Left lung (tissue), 10 donors: ENCODE measurements around the gene NOTCH4. TPM values are rescaled to one million over a fixed set of nuclear protein-coding genes. Genes with fewer than 3 reads are reported as not detected.

Source experiments
- ATAC-seq: fragments of 200-7000 bp; cut with Tn5 transposase; one replicate; pipeline ENCODE4 v1.9.1; 2020; ENCODE audit warnings: moderate library complexity
- DNase-seq, 4 donors: peaks; one replicate each; pipeline ENCODE4 v3.0.0-alpha.2; 2013 to 2020
- H3K27ac ChIP-seq, 2 donors: fragments of 200-600 bp; sonication (generic) in 1 of 2; one replicate each; pipeline versions ENCODE4 v1.5.0 to v1.8.0; 2020 to 2021
- H3K27me3 ChIP-seq, 2 donors: fragments of 200-600 bp; sonication (generic) in 1 of 2; one replicate each; pipeline versions ENCODE4 v1.5.0 to v1.8.0; 2020 to 2021
- H3K36me3 ChIP-seq, 2 donors: fragments of 200-600 bp; sonication (generic) in 1 of 2; one replicate each; pipeline versions ENCODE4 v1.5.0 to v1.8.0; 2020 to 2021
- H3K4me1 ChIP-seq, 2 donors: fragments of 200-600 bp; one replicate each; pipeline ENCODE4 v1.8.0; 2021
- H3K4me3 ChIP-seq, 2 donors: fragments of 200-600 bp; sonication (generic) in 1 of 2; one replicate each; pipeline versions ENCODE4 v1.5.0 to v1.8.0; 2020 to 2021; ENCODE audit warnings: mild to moderate bottlenecking in 1 of 2
- H3K9me3 ChIP-seq, 2 donors: fragments of 200-600 bp; sonication (generic) in 1 of 2; one replicate each; pipeline versions ENCODE4 v1.5.0 to v1.8.0; 2020 to 2021
- CTCF ChIP-seq, 2 donors: fragments of 200-600 bp; sonication (generic) in 1 of 2; IDR thresholded peaks; one replicate each; pipeline versions ENCODE4 v1.5.0 to v1.8.0; 2021; ENCODE audit warnings: antibody characterized with exemption in 2 of 2
- intact Hi-C, 2 donors: fragments of 100-400 bp; cut with DNase I; formaldehyde crosslinking; loops; one replicate each; pipeline versions ENCODE4 v1.11.2 to v1.14.2; 2022
- polyA plus RNA-seq, 6 donors: library from polyadenylated mRNA; unstranded; fragments of 120-200 nt; gene quantifications; one replicate each; pipeline ENCODE4 v1.2.1, GENCODE V29; 2013; ENCODE audit not compliant: insufficient read length in 6 of 6
- total RNA-seq, 2 donors: library from RNA; stranded (reverse); fragmentation: NEBNext Ultra II Directional; extraction: Animal tissue kit (Norgen Biotek cat#: 25700); gene quantifications; one replicate each; pipeline ENCODE4 v1.2.1, GENCODE V29; 2021
- donor health status: DM: no; HTN: yes; CAD: no.
- donor health status: DM: no; HTN: no; CAD: no.

Gene NOTCH4
- total and polyA plus RNA-seq, 8 donors, result 37.0 to 58.4 (median 50.7) TPM

GRCh38 chr6:32204268-32204715, 19.6 kb downstream of the NOTCH4 start:
- no peak for ATAC-seq
- DNase-seq, result no peak
- Histone ChIP-seq H3K4me1 (no peaks in the 10 kb centered on the region), H3K4me3 (no peak overlapping the region), H3K9me3 (no peaks in the 10 kb centered on the region), H3K27me3 (peaks cover 0 to 25% of the 10 kb centered on the region in 2 donors), H3K27ac (no peak overlapping the region), H3K36me3 (peaks cover 0 to 20% of the 10 kb centered on the region in 2 donors)
- intact Hi-C loops, result no loop called here
- no peak for TF ChIP-seq CTCF (IDR thresholded peaks at IDR 0.05)

GRCh38 chr6:32203426-32204267, 20.2 kb downstream of the NOTCH4 start:
- intact Hi-C loops, result no loop called here
- no peak overlapping the region for H3K4me3 ChIP-seq
- TF ChIP-seq CTCF (IDR thresholded peaks at IDR 0.05), result no peak

GRCh38 chr6:32202186-32202585, 21.7 kb downstream of the NOTCH4 start:
- no peak overlapping the region for H3K27ac ChIP-seq
- no peak for ATAC-seq
- no peaks in the 10 kb centered on the region for H3K9me3 ChIP-seq
- H3K36me3 ChIP-seq, result peaks cover 0 to 15% of the 10 kb centered on the region in 2 donors
- peaks cover 2 to 9% of the 10 kb centered on the region in 2 donors for H3K4me1 ChIP-seq
- no peak overlapping the region for H3K4me3 ChIP-seq
- no peak for DNase-seq
- TF ChIP-seq CTCF (IDR thresholded peaks at IDR 0.05), result no peak
- intact Hi-C loops, result no loop called here
- peaks cover 0 to 25% of the 10 kb centered on the region in 2 donors for H3K27me3 ChIP-seq

More at GRCh38 chr6:32203426-32204267, 20.2 kb downstream of the NOTCH4 start:
- Histone ChIP-seq H3K27ac (no peak overlapping the region), H3K27me3 (peaks cover 0 to 25% of the 10 kb centered on the region in 2 donors), H3K36me3 (peaks cover 0 to 19% of the 10 kb centered on the region in 2 donors), H3K4me1 (no peaks in the 10 kb centered on the region), H3K9me3 (no peaks in the 10 kb centered on the region)
- peak in 1 of 4 donors; percentile 46 for DNase-seq
- ATAC-seq, result no peak

- no peak for DNase-seq
These were observed 23.0 kb downstream of the NOTCH4 start for GRCh38 chr6:32200711-32201475.

More at GRCh38 chr6:32200711-32201475, 23.0 kb downstream of the NOTCH4 start:
- ATAC-seq, result no peak
- Histone ChIP-seq H3K27me3 (peaks cover 0 to 25% of the 10 kb centered on the region in 2 donors), H3K36me3 (peaks cover 0 to 15% of the 10 kb centered on the region in 2 donors), H3K9me3 (no peaks in the 10 kb centered on the region), H3K4me3 (no peak overlapping the region), H3K27ac (no peak overlapping the region), H3K4me1 (peaks cover 9 to 19% of the 10 kb centered on the region in 2 donors)
- no peak for TF ChIP-seq CTCF (IDR thresholded peaks at IDR 0.05)
- intact Hi-C loops, result no loop called here
